HCT116 (cell line): ENCODE results near the gene ADAMTS13. TPM values are rescaled to one million over a fixed set of nuclear protein-coding genes. Genes with fewer than 3 reads are reported as not detected.

Experiments used
- ATAC-seq: fragments of 200-7000 bp; cut with Tn5 transposase; 2 replicates; pipeline ENCODE4 v1.9.1; 2020; ENCODE audit warnings: mild to moderate bottlenecking, moderate library complexity
- BruUV-seq: library from RNA; stranded (reverse); fragments of 400-500 nt; replicated peaks from 2 replicates; lab custom pipeline; 2021; lab: Mats Ljungman, UMichigan
- CTCF ChIA-PET: fragments of 300-600 bp; sonication (Branson Sonifier 250); formaldehyde crosslinking; loops from one replicate; lab custom pipeline; 2021; ENCODE audit warnings: antibody characterized with exemption; lab: Charles Lee
- POLR2A ChIA-PET: fragments of 300-600, 350-600 bp; sonication (Branson Sonifier 250); formaldehyde crosslinking; loops from one replicate; lab custom pipeline; 2021; ENCODE audit warnings: antibody characterized with exemption; lab: Charles Lee
- RAD21 ChIA-PET, 2 experiments: fragments of 300-600 bp; sonication (Branson Sonifier 250); formaldehyde crosslinking; loops; one replicate each; lab custom pipeline; 2023; ENCODE audit warnings: low total read pairs in 2 of 2; ENCODE audit not compliant: uncharacterized antibody in 2 of 2, unreplicated experiment in 2 of 2, low non-redundant PET in 1 of 2; lab: Charles Lee
- DNase-seq: peaks from one replicate; pipeline ENCODE4 v3.0.0-alpha.2; 2010; ENCODE audit warnings: low read depth, low spot score
- H2AFZ ChIP-seq: fragments of 200-600 bp; shearing (Covaris generic), sonication (generic); 2 replicates; pipeline ENCODE4 v1.6.1; 2017; ENCODE audit warnings: low read depth, mixed run types, mixed read lengths, antibody characterized with exemption, low read length; ENCODE audit not compliant: poor library complexity, severe bottlenecking
- H3K27ac ChIP-seq: 2 replicates; pipeline ENCODE4 v1.5.1; 2012; ENCODE audit warnings: low read depth, low read length
- H3K27me3 ChIP-seq: fragments of 200-600 bp; sonication (generic); 2 replicates; pipeline ENCODE4 v1.6.1; 2016; ENCODE audit warnings: mixed run types, low read length, mixed read lengths; ENCODE audit not compliant: insufficient read depth
- H3K36me3 ChIP-seq, 2 experiments: fragments of 200-500 bp in 1 of 2; fragments of 200-600 bp in 1 of 2; sonication (Bioruptor generic) in 1 of 2; sonication (generic) in 1 of 2; 2 replicates each; pipeline versions ENCODE4 v1.5.1 to v1.6.1; 2014 to 2016; ENCODE audit warnings: low read length in 2 of 2, inconsistent platforms in 1 of 2, mixed read lengths in 1 of 2, mixed run types in 1 of 2; ENCODE audit not compliant: insufficient read depth in 2 of 2, control insufficient read depth in 1 of 2
- H3K4me1 ChIP-seq, 2 experiments: fragments of 200-600 bp in 1 of 2; sonication (generic) in 1 of 2; 2 replicates each; pipeline versions ENCODE4 v1.5.1 to v1.6.1; 2012 to 2017; ENCODE audit warnings: low read length in 2 of 2, inconsistent platforms in 1 of 2, mild to moderate bottlenecking in 1 of 2, mixed read lengths in 1 of 2, mixed run types in 1 of 2, moderate library complexity in 1 of 2; ENCODE audit not compliant: insufficient read depth in 2 of 2, control insufficient read depth in 1 of 2
- H3K4me2 ChIP-seq: fragments of 200-600 bp; sonication (generic); 2 replicates; pipeline ENCODE4 v1.6.1; 2017; ENCODE audit warnings: mixed run types, low read length, mixed read lengths
- H3K4me3 ChIP-seq, 2 experiments: fragments of 200-600 bp in 1 of 2; sonication (generic) in 1 of 2; replicated peaks in 1 of 2; 2 replicates each; pipeline ENCODE4 v1.5.1; 2011 to 2016; ENCODE audit warnings: low read length in 2 of 2, control low read depth in 1 of 2, low read depth in 1 of 2, mild to moderate bottlenecking in 1 of 2, mixed read lengths in 1 of 2, mixed run types in 1 of 2
- H3K79me2 ChIP-seq: fragments of 200-600 bp; sonication (generic); 2 replicates; pipeline ENCODE4 v1.6.1; 2017; ENCODE audit warnings: mild to moderate bottlenecking, mixed run types, low read length, moderate library complexity, mixed read lengths; ENCODE audit not compliant: insufficient read depth
- H3K9ac ChIP-seq: fragments of 200-600 bp; sonication (generic); 2 replicates; pipeline ENCODE4 v1.6.1; 2016; ENCODE audit warnings: low read length, mixed read lengths
- H3K9me2 ChIP-seq: fragments of 200-600 bp; sonication (generic), shearing (Covaris generic); 2 replicates; pipeline ENCODE4 v1.6.1; 2017; ENCODE audit warnings: mixed run types, mild to moderate bottlenecking, moderate library complexity; ENCODE audit not compliant: insufficient read depth
- H3K9me3 ChIP-seq, 2 experiments: fragments of 200-500 bp in 1 of 2; fragments of 200-600 bp in 1 of 2; sonication (Bioruptor generic) in 1 of 2; sonication (generic) in 1 of 2; 2 replicates each; pipeline ENCODE4 v1.6.1; 2014 to 2017; ENCODE audit warnings: low read length in 2 of 2, mixed read lengths in 2 of 2, inconsistent platforms in 1 of 2, low read depth in 1 of 2, mild to moderate bottlenecking in 1 of 2, mixed run types in 1 of 2, moderate library complexity in 1 of 2; ENCODE audit not compliant: control insufficient read depth in 1 of 2, insufficient read depth in 1 of 2
- H4K20me1 ChIP-seq: fragments of 200-600 bp; sonication (generic), shearing (Covaris generic); 2 replicates; pipeline ENCODE4 v1.6.1; 2017; ENCODE audit warnings: mixed run types, mild to moderate bottlenecking, moderate library complexity; ENCODE audit not compliant: insufficient read depth
- CBX3 ChIP-seq: IDR thresholded peaks from 2 replicates; pipeline ENCODE4 v1.6.1; 2012; ENCODE audit warnings: low read depth
- CEBPB ChIP-seq: IDR thresholded peaks from 2 replicates; pipeline ENCODE4 v1.6.1; 2012; ENCODE audit warnings: low read depth
- MAX ChIP-seq: IDR thresholded peaks from 2 replicates; pipeline ENCODE4 v1.6.1; 2012
- POLR2AphosphoS5 ChIP-seq: IDR thresholded peaks from 2 replicates; pipeline ENCODE4 v1.6.1; 2011; ENCODE audit warnings: mild to moderate bottlenecking, low read depth, low read length, moderate library complexity
- SRF ChIP-seq: IDR thresholded peaks from 2 replicates; pipeline ENCODE4 v1.6.1; 2012; ENCODE audit warnings: low read depth
- TCF7L2 ChIP-seq: IDR thresholded peaks from 2 replicates; pipeline ENCODE4 v1.7.0; 2011; ENCODE audit warnings: borderline replicate concordance, inconsistent platforms; ENCODE audit not compliant: insufficient read depth, insufficient read length; ENCODE audit errors: extremely low read depth
- ZBTB33 ChIP-seq: IDR thresholded peaks from 2 replicates; pipeline ENCODE4 v1.6.1; 2011; ENCODE audit warnings: mild to moderate bottlenecking, low read length, moderate library complexity; ENCODE audit not compliant: insufficient replicate concordance; ENCODE audit errors: extremely low read depth
- ZFX ChIP-seq: fragments of 450-650 bp; IDR thresholded peaks from 2 replicates; pipeline ENCODE4 v1.6.1; 2017
- intact Hi-C: fragments of 100-400 bp; cut with micrococcal nuclease; formaldehyde crosslinking; loops from 2 replicates; pipeline ENCODE4 v1.10.0; 2022
- total RNA-seq: library from RNA; stranded (reverse); gene quantifications from one replicate; pipeline ENCODE4 v1.2.1, GENCODE V29; 2021; ENCODE audit not compliant: unreplicated experiment

Gene ADAMTS13
- total RNA-seq, 1 experiment from 2014 or later, result 9.2 TPM

GRCh38 chr9:133426011-133426410, 3.8 kb downstream of the ADAMTS13 start:
- ChIA-PET RAD21 (no interaction called here), CTCF (no interaction called here)
- no peak for ATAC-seq

More at GRCh38 chr9:133426011-133426410, 3.8 kb downstream of the ADAMTS13 start:
- no peaks in the 10 kb centered on the region for H3K79me2 ChIP-seq
- TF ChIP-seq CEBPB, result no peak
- no peak for TF ChIP-seq ZBTB33
- TF ChIP-seq TCF7L2, result no peak
- TF ChIP-seq SRF, result no peak
- TF ChIP-seq POLR2AphosphoS5, result no peak
- TF ChIP-seq MAX, result no peak
- TF ChIP-seq CBX3, result no peak
- no peak for TF ChIP-seq ZFX
- TF ChIP-seq, all 23 proteins: peak for 0
- no peak overlapping the region for H2AFZ ChIP-seq
- no peaks in the 10 kb centered on the region for H4K20me1 ChIP-seq
- no peaks in the 10 kb centered on the region for H3K9me2 ChIP-seq
- no peak overlapping the region for H3K4me2 ChIP-seq
- no peaks in the 10 kb centered on the region for H3K36me3 ChIP-seq
- POLR2A ChIA-PET, result no interaction called here
- H3K27ac ChIP-seq, result no peak overlapping the region
- no peak overlapping the region for H3K4me3 ChIP-seq
- DNase-seq, result no peak
- H3K9me3 ChIP-seq, result no peaks in the 10 kb centered on the region
- H3K9ac ChIP-seq, result no peak overlapping the region
- H3K4me1 ChIP-seq, result peaks cover 0 to 12% of the 10 kb centered on the region in 2 experiments; a peak in 3 of 4 replicates
- intact Hi-C loops, result no loop called here
- BruUV-seq, result no TSS peak
- H3K27me3 ChIP-seq, result no peaks in the 10 kb centered on the region
